T-cell (primary cell): ENCODE results near the gene ZNF853. TPM values are rescaled to one million over a fixed set of nuclear protein-coding genes. Genes with fewer than 3 reads are reported as not detected.

Experiments used
- ATAC-seq, 4 experiments: fragments of 200-7000 bp in 3 of 4; fragments of 150-1000 bp in 1 of 4; cut with Tn5 transposase; replicated peaks in 1 of 4; 1 replicate in 3 of 4; 2 replicates in 1 of 4; pipeline ENCODE4 v1.10.0; 2021; ENCODE audit warnings: moderate library complexity in 3 of 4, mild to moderate bottlenecking in 2 of 4, moderate number of reproducible peaks in 1 of 4
- CTCF ChIA-PET, 2 donors: fragments of 300-600 bp; sonication (Branson Sonifier 250); formaldehyde crosslinking; loops; one replicate each; lab custom pipeline; 2022; ENCODE audit warnings: antibody characterized with exemption in 2 of 2; lab: Charles Lee
- POLR2A ChIA-PET, 2 donors: fragments of 300-600 bp; sonication (Branson Sonifier 250); formaldehyde crosslinking; loops; one replicate each; lab custom pipeline; 2022; ENCODE audit warnings: antibody characterized with exemption in 2 of 2; lab: Charles Lee
- DNase-seq, 35 experiments: peaks; one replicate each; pipeline versions ENCODE4 v3.0.0 to v3.0.0-alpha.2; 2013 to 2023
- H3K27ac ChIP-seq: one replicate; pipeline ENCODE4 v1.5.1; 2013; ENCODE audit warnings: low read length
- H3K27me3 ChIP-seq, 2 experiments: replicated peaks in 1 of 2; 1 replicate in 1 of 2; 2 replicates in 1 of 2; pipeline versions ENCODE4 v1.6.1 to v1.7.0; 2013; ENCODE audit warnings: low read length in 1 of 2, mixed read lengths in 1 of 2; ENCODE audit not compliant: control insufficient read depth in 2 of 2, insufficient read depth in 2 of 2; ENCODE audit errors: extremely low read depth in 1 of 2
- H3K36me3 ChIP-seq, 2 donors: 1 replicate in 1 of 2; 2 replicates in 1 of 2; pipeline versions ENCODE4 v1.6.1 to v1.7.0; 2013; ENCODE audit warnings: low read length in 1 of 2; ENCODE audit not compliant: control insufficient read depth in 2 of 2, insufficient read depth in 1 of 2; ENCODE audit errors: extremely low read depth in 1 of 2
- H3K4me1 ChIP-seq, 2 experiments: 1 replicate in 1 of 2; 2 replicates in 1 of 2; pipeline versions ENCODE4 v1.6.1 to v1.7.0; 2013; ENCODE audit warnings: low read length in 2 of 2, mixed read lengths in 1 of 2; ENCODE audit not compliant: insufficient read depth in 2 of 2, control insufficient read depth in 1 of 2; ENCODE audit errors: extremely low read depth in 1 of 2
- H3K4me3 ChIP-seq, 2 donors: 1 replicate in 1 of 2; 2 replicates in 1 of 2; pipeline versions ENCODE4 v1.5.1 to v1.7.0; 2013; ENCODE audit warnings: mild to moderate bottlenecking in 2 of 2, low read length in 1 of 2, moderate library complexity in 1 of 2; ENCODE audit not compliant: control insufficient read depth in 1 of 2; ENCODE audit errors: extremely low read depth in 1 of 2
- H3K9me3 ChIP-seq: 2 replicates; pipeline ENCODE4 v1.7.0; 2013
- H3K27ac Mint-ChIP-seq, 2 donors: one replicate each; pipeline ENCODE4 v1.8.0; 2020 to 2021; ENCODE audit warnings: mild to moderate bottlenecking in 2 of 2, mixed read lengths in 2 of 2
- H3K27me3 Mint-ChIP-seq, 2 donors: one replicate each; pipeline ENCODE4 v1.8.0; 2021 to 2022; ENCODE audit warnings: mixed read lengths in 2 of 2
- H3K36me3 Mint-ChIP-seq: one replicate; pipeline ENCODE4 v1.8.0; 2021; ENCODE audit warnings: mixed read lengths
- H3K4me1 Mint-ChIP-seq, 3 donors: one replicate each; pipeline ENCODE4 v1.8.0; 2020 to 2022; ENCODE audit warnings: mixed read lengths in 3 of 3, mild to moderate bottlenecking in 1 of 3
- H3K4me3 Mint-ChIP-seq, 3 donors: one replicate each; pipeline ENCODE4 v1.8.0; 2020 to 2022; ENCODE audit warnings: mild to moderate bottlenecking in 3 of 3, mixed read lengths in 3 of 3, moderate library complexity in 3 of 3
- H3K9me3 Mint-ChIP-seq, 3 donors: one replicate each; pipeline ENCODE4 v1.8.0; 2020 to 2022; ENCODE audit warnings: mixed read lengths in 3 of 3
- WGBS: methylation state at CpG from one replicate; pipeline ENCODE4 v1.1.5; 2013; ENCODE audit warnings: missing lambda C conversion rate; ENCODE audit not compliant: insufficient coverage; 5-methylcytosine and 5-hydroxymethylcytosine counted together
- total RNA-seq, 35 experiments: library from RNA in 6 of 35; stranded (reverse) in 6 of 35; fragments of 120-200 nt in 1 of 35; gene quantifications; one replicate each; pipeline versions ENCODE4 v1.2.1 to v1.2.4 and lab custom pipeline; 2013 to 2026

ZNF853 gene
- total RNA-seq, 5 donors from 2014 or later (not counting 1 experiment from before 2014, with no cell fraction given): 3.6 to 7.6 (median 5.6) TPM

- no peaks in the 10 kb centered on the region for H3K9me3 ChIP-seq
- H3K4me1 ChIP-seq: no peaks in the 10 kb centered on the region
- POLR2A ChIA-PET: no interaction called here
- DNase-seq (no peak), ATAC-seq (no peak)
- CTCF ChIA-PET: no interaction called here
- H3K4me3 ChIP-seq: no peak overlapping the region
- no peaks in the 10 kb centered on the region for H3K27me3 ChIP-seq
- no peak overlapping the region for H3K27ac ChIP-seq
- Mint-ChIP-seq H3K4me3 (no peak overlapping the region), H3K27ac (no peak overlapping the region), H3K36me3 (peaks cover 56% of the 10 kb centered on the region), H3K4me1 (no peaks in the 10 kb centered on the region), H3K9me3 (peaks cover 0 to 2% (median 0%) of the 10 kb centered on the region in 3 donors), H3K27me3 (no peaks in the 10 kb centered on the region)
- 95% methylated on average over 14 of the region's 17 CpGs for WGBS
- peaks cover 68 to 72% of the 10 kb centered on the region in 2 donors for H3K36me3 ChIP-seq
These were observed 32.8 kb downstream of the ZNF853 start for GRCh38 chr7:6648066-6648814.

GRCh38 chr7:6648815-6649104, 33.4 kb downstream of the ZNF853 start:
- no peak overlapping the region for H3K27ac Mint-ChIP-seq
- no peaks in the 10 kb centered on the region for H3K4me1 Mint-ChIP-seq

GRCh38 chr7:6649241-6649961, 34.0 kb downstream of the ZNF853 start:
- Mint-ChIP-seq H3K27ac (no peak overlapping the region), H3K4me1 (no peaks in the 10 kb centered on the region), H3K36me3 (peaks cover 46% of the 10 kb centered on the region), H3K9me3 (peaks cover 0 to 2% (median 0%) of the 10 kb centered on the region in 3 donors), H3K4me3 (no peak overlapping the region), H3K27me3 (no peaks in the 10 kb centered on the region)
- DNase-seq: no peak
- H3K27ac ChIP-seq: no peak overlapping the region
- ATAC-seq: no peak
- H3K4me1 ChIP-seq: no peaks in the 10 kb centered on the region
- ChIA-PET CTCF (interaction anchor here (0.5 to 0.6 kb wide), 2 partner anchors 468 to 1645 kb away, joined by 3 read pairs; no protein-coding TSS in a partner anchor), POLR2A (no interaction called here)
- H3K4me3 ChIP-seq: no peak overlapping the region
- WGBS: 96% methylated on average over 10 of the region's 13 CpGs
- peaks cover 61 to 65% of the 10 kb centered on the region in 2 donors for H3K36me3 ChIP-seq
- no peaks in the 10 kb centered on the region for H3K27me3 ChIP-seq
- no peaks in the 10 kb centered on the region for H3K9me3 ChIP-seq

More at GRCh38 chr7:6648815-6649104, 33.4 kb downstream of the ZNF853 start:
- no peaks in the 10 kb centered on the region for H3K27me3 Mint-ChIP-seq
- DNase-seq (no peak), ATAC-seq (no peak)
- H3K9me3 ChIP-seq: no peaks in the 10 kb centered on the region
- H3K4me1 ChIP-seq: no peaks in the 10 kb centered on the region
- ChIA-PET POLR2A (no interaction called here), CTCF (no interaction called here)
- peaks cover 67 to 69% of the 10 kb centered on the region in 2 donors for H3K36me3 ChIP-seq
- 100% methylated on average over 2 of the region's 5 CpGs for WGBS
- H3K27ac ChIP-seq: no peak overlapping the region
- peaks cover 0 to 2% (median 0%) of the 10 kb centered on the region in 3 donors for H3K9me3 Mint-ChIP-seq
- H3K4me3 Mint-ChIP-seq: no peak overlapping the region
- H3K36me3 Mint-ChIP-seq: peaks cover 52% of the 10 kb centered on the region
- H3K27me3 ChIP-seq: no peaks in the 10 kb centered on the region
- H3K4me3 ChIP-seq: no peak overlapping the region

DNA sequence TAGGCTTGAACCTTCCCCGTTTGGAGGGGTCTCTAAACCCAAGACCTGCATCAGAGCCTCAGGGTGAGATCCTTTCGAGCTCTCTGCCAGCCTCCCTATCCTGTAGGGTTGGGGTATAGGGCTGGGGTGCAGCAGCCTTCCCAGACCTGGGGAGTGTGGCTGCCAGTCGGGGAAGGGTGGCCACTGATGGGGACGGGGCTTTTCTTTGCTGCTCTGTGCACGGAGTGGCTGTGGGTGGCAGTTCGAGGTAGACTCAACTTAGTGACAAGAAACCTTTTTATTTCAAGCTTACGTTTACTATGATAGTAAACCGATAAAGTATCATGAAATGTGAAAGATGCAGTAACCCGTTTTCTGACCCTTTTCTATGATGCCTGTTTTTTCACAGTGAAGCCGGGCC, 34.7 kb downstream of the ZNF853 start:
- H3K27ac Mint-ChIP-seq: no peak overlapping the region
- H3K36me3 Mint-ChIP-seq: peaks cover 47% of the 10 kb centered on the region

GRCh38 chr7:6650521-6651011, 35.2 kb downstream of the ZNF853 start:
- no peak overlapping the region for H3K4me3 ChIP-seq
- H3K27me3 ChIP-seq: no peaks in the 10 kb centered on the region
- H3K9me3 ChIP-seq: no peaks in the 10 kb centered on the region
- Mint-ChIP-seq H3K4me1 (no peaks in the 10 kb centered on the region), H3K4me3 (no peak overlapping the region), H3K9me3 (peaks cover 0 to 2% (median 0%) of the 10 kb centered on the region in 3 donors), H3K27me3 (no peaks in the 10 kb centered on the region), H3K27ac (no peak overlapping the region), H3K36me3 (peaks cover 52% of the 10 kb centered on the region)
- no peaks in the 10 kb centered on the region for H3K4me1 ChIP-seq
- ATAC-seq (no peak), DNase-seq (no peak)
- WGBS: over 99% methylated on average over 11 of the region's 12 CpGs
- H3K36me3 ChIP-seq: peaks cover 62 to 69% of the 10 kb centered on the region in 2 donors
- CTCF ChIA-PET: no interaction called here
- H3K27ac ChIP-seq: no peak overlapping the region
- POLR2A ChIA-PET: no interaction called here

More for the DNA sequence above, 34.7 kb downstream of the ZNF853 start:
- no peak overlapping the region for H3K4me3 ChIP-seq
- no peaks in the 10 kb centered on the region for H3K4me1 ChIP-seq
- DNase-seq (no peak), ATAC-seq (no peak)
- H3K36me3 ChIP-seq: peaks cover 59 to 65% of the 10 kb centered on the region in 2 donors
- no peaks in the 10 kb centered on the region for H3K4me1 Mint-ChIP-seq
- H3K27me3 ChIP-seq: no peaks in the 10 kb centered on the region
- POLR2A ChIA-PET: no interaction called here
- no peak overlapping the region for H3K4me3 Mint-ChIP-seq
- CTCF ChIA-PET: no interaction called here
- no peaks in the 10 kb centered on the region for H3K27me3 Mint-ChIP-seq
- H3K9me3 ChIP-seq: no peaks in the 10 kb centered on the region
- H3K27ac ChIP-seq: no peak overlapping the region
- peaks cover 0 to 2% (median 0%) of the 10 kb centered on the region in 3 donors for H3K9me3 Mint-ChIP-seq
- 100% methylated on average over 4 of the region's 10 CpGs for WGBS

GRCh38 chr7:6651851-6652445, 36.5 kb downstream of the ZNF853 start:
- H3K36me3 ChIP-seq: peaks cover 55 to 59% of the 10 kb centered on the region in 2 donors
- Mint-ChIP-seq H3K27me3 (no peaks in the 10 kb centered on the region), H3K27ac (no peak overlapping the region), H3K4me1 (no peaks in the 10 kb centered on the region), H3K9me3 (peaks cover 0 to 2% (median 0%) of the 10 kb centered on the region in 3 donors), H3K36me3 (peaks cover 41% of the 10 kb centered on the region), H3K4me3 (no peak overlapping the region)
- WGBS: 97% methylated on average over 32 of the region's 32 CpGs
- peak overlapping the region in 1 of 2 donors; percentile 3 for H3K4me3 ChIP-seq
- no peak for ATAC-seq
- no peaks in the 10 kb centered on the region for H3K9me3 ChIP-seq
- ChIA-PET POLR2A (no interaction called here), CTCF (no interaction called here)
- peak in 1 of 35 experiments; percentile 11 for DNase-seq
- no peaks in the 10 kb centered on the region for H3K27me3 ChIP-seq
- no peaks in the 10 kb centered on the region for H3K4me1 ChIP-seq
- no peak overlapping the region for H3K27ac ChIP-seq
